Measurements from ENCODE around the gene ARHGAP12.

Gene ARHGAP12

GRCh38 chr10:31875608-31876007, 53.0 kb downstream of the ARHGAP12 start:
- no peak for DNase-seq

GRCh38 chr10:31873724-31874123, 54.9 kb downstream of the ARHGAP12 start:
- DNase-seq, result no peak

- DNase-seq, result no peak
These were observed 57.2 kb downstream of the ARHGAP12 start for GRCh38 chr10:31871266-31872065.

GRCh38 chr10:31867646-31868045, 61.0 kb downstream of the ARHGAP12 start:
- DNase-seq, result no peak

GRCh38 chr10:31866118-31866670, 62.4 kb downstream of the ARHGAP12 start:
- no peak for DNase-seq

- DNase-seq, result no peak
These were observed 63.7 kb downstream of the ARHGAP12 start for GRCh38 chr10:31864834-31865518.

GRCh38 chr10:31855033-31855432, 73.6 kb downstream of the ARHGAP12 start:
- DNase-seq, result no peak

GRCh38 chr10:31853629-31854028, 75.0 kb downstream of the ARHGAP12 start:
- DNase-seq, result no peak

- no peak for DNase-seq
These were observed 77.4 kb downstream of the ARHGAP12 start for GRCh38 chr10:31851216-31851615.

GRCh38 chr10:31847515-31847914, 81.1 kb downstream of the ARHGAP12 start:
- DNase-seq, result no peak

- DNase-seq, result no peak
These were observed 89.9 kb downstream of the ARHGAP12 start for GRCh38 chr10:31838709-31839108.

- no peak for DNase-seq
These were observed 90.6 kb downstream of the ARHGAP12 start for GRCh38 chr10:31838065-31838464.

GRCh38 chr10:31836569-31837406, 91.8 kb downstream of the ARHGAP12 start:
- DNase-seq, result no peak

GRCh38 chr10:31833753-31834152, 94.9 kb downstream of the ARHGAP12 start:
- DNase-seq, result no peak

GRCh38 chr10:31832261-31832660, 96.4 kb downstream of the ARHGAP12 start:
- no peak for DNase-seq

- no peak for DNase-seq
These were observed 97.7 kb downstream of the ARHGAP12 start for GRCh38 chr10:31830887-31831286.

- DNase-seq, result no peak
These were observed 98.9 kb downstream of the ARHGAP12 start for GRCh38 chr10:31829776-31830175.

- DNase-seq, result no peak
These were observed 105.3 kb downstream of the ARHGAP12 start for GRCh38 chr10:31823358-31823757.

- DNase-seq, result no peak
These were observed 105.9 kb downstream of the ARHGAP12 start for GRCh38 chr10:31822616-31823318.

GRCh38 chr10:31822150-31822549, 106.5 kb downstream of the ARHGAP12 start:
- DNase-seq, result no peak

GRCh38 chr10:31820778-31821369, 107.8 kb downstream of the ARHGAP12 start:
- DNase-seq, result no peak

GRCh38 chr10:31820096-31820495, 108.5 kb downstream of the ARHGAP12 start:
- no peak for DNase-seq

Measured in GOT3 (cell line).